Stimulated activated memory B cell treated with anti-CD40 and anti-IgM and Interleukin-4, amounts not matched to agents 10 μg/mL and 1 μg/mL and 100 μg/mL, for 72 hours (primary cell): ENCODE measurements around the gene GLDC.
"Not testable (repeated sequence)": the region's sequence is repeated elsewhere in the genome, so short reads cannot be mapped to it uniquely, and the experiment has no call there.

ENCODE experiments used
- ATAC-seq: fragments of 150-1000 bp; cut with Tn5 transposase; 2 replicates; pipeline ENCODE4 v1.10.0; 2021
- H3K27ac Mint-ChIP-seq: one replicate; pipeline ENCODE4 v1.8.0; 2022; ENCODE audit warnings: mild to moderate bottlenecking, mixed read lengths
- H3K27me3 Mint-ChIP-seq: one replicate; pipeline ENCODE4 v1.8.0; 2022; ENCODE audit warnings: mixed read lengths
- H3K36me3 Mint-ChIP-seq: one replicate; pipeline ENCODE4 v1.8.0; 2022; ENCODE audit warnings: mixed read lengths
- H3K4me1 Mint-ChIP-seq: one replicate; pipeline ENCODE4 v1.8.0; 2022; ENCODE audit warnings: mixed read lengths
- H3K4me3 Mint-ChIP-seq: one replicate; pipeline ENCODE4 v1.8.0; 2022; ENCODE audit warnings: mild to moderate bottlenecking, moderate library complexity, mixed read lengths
- H3K9me3 Mint-ChIP-seq: one replicate; pipeline ENCODE4 v1.8.0; 2022; ENCODE audit warnings: mixed read lengths

GLDC gene

GRCh38 chr9:6672118-6672517, 26.6 kb upstream of the GLDC start:
- Mint-ChIP-seq H3K4me3 (no peak overlapping the region), H3K27me3 (no peaks in the 10 kb centered on the region), H3K27ac (no peak overlapping the region), H3K9me3 (no peaks in the 10 kb centered on the region), H3K4me1 (no peaks in the 10 kb centered on the region), H3K36me3 (no peaks in the 10 kb centered on the region)
- no peak for ATAC-seq

- Mint-ChIP-seq H3K36me3 (no peaks in the 10 kb centered on the region), H3K4me1 (no peaks in the 10 kb centered on the region), H3K4me3 (no peak overlapping the region), H3K27ac (no peak overlapping the region), H3K9me3 (no peaks in the 10 kb centered on the region), H3K27me3 (no peaks in the 10 kb centered on the region)
- ATAC-seq = no peak
Observed at GRCh38 chr9:6671416-6671815, 25.9 kb upstream of the GLDC start.

GRCh38 chr9:6669881-6670280, 24.4 kb upstream of the GLDC start:
- Mint-ChIP-seq H3K27me3 (no peaks in the 10 kb centered on the region), H3K4me3 (no peak overlapping the region), H3K4me1 (no peaks in the 10 kb centered on the region), H3K9me3 (no peaks in the 10 kb centered on the region), H3K36me3 (no peaks in the 10 kb centered on the region), H3K27ac (no peak overlapping the region)
- ATAC-seq = no peak

- Mint-ChIP-seq H3K4me1 (no peaks in the 10 kb centered on the region), H3K36me3 (no peaks in the 10 kb centered on the region), H3K9me3 (no peaks in the 10 kb centered on the region), H3K27me3 (no peaks in the 10 kb centered on the region), H3K27ac (no peak overlapping the region), H3K4me3 (no peak overlapping the region)
- no peak for ATAC-seq
Observed at GRCh38 chr9:6667633-6668280, 22.2 kb upstream of the GLDC start.

GRCh38 chr9:6667080-6667479, 21.6 kb upstream of the GLDC start:
- ATAC-seq = no peak
- H3K4me1 Mint-ChIP-seq = no peaks in the 10 kb centered on the region

GRCh38 chr9:6665628-6666027, 20.1 kb upstream of the GLDC start:
- Mint-ChIP-seq H3K9me3 (no peaks in the 10 kb centered on the region), H3K27ac (no peak overlapping the region), H3K4me3 (no peak overlapping the region), H3K27me3 (no peaks in the 10 kb centered on the region), H3K36me3 (no peaks in the 10 kb centered on the region), H3K4me1 (no peaks in the 10 kb centered on the region)
- no peak for ATAC-seq

More at GRCh38 chr9:6667080-6667479, 21.6 kb upstream of the GLDC start:
- Mint-ChIP-seq H3K4me3 (no peak overlapping the region), H3K9me3 (no peaks in the 10 kb centered on the region), H3K27me3 (no peaks in the 10 kb centered on the region), H3K27ac (no peak overlapping the region), H3K36me3 (no peaks in the 10 kb centered on the region)

GRCh38 chr9:6664204-6664680, 18.7 kb upstream of the GLDC start:
- ATAC-seq = no peak
- no peaks in the 10 kb centered on the region for H3K9me3 Mint-ChIP-seq
- no peaks in the 10 kb centered on the region for H3K4me1 Mint-ChIP-seq
- no peaks in the 10 kb centered on the region for H3K36me3 Mint-ChIP-seq
- H3K4me3 Mint-ChIP-seq = no peak overlapping the region
- no peaks in the 10 kb centered on the region for H3K27me3 Mint-ChIP-seq
- no peak overlapping the region for H3K27ac Mint-ChIP-seq

GRCh38 chr9:6660512-6660911, 15.0 kb upstream of the GLDC start:
- H3K27ac Mint-ChIP-seq = no peak overlapping the region
- H3K9me3 Mint-ChIP-seq = no peaks in the 10 kb centered on the region

GRCh38 chr9:6658628-6659353, 13.3 kb upstream of the GLDC start:
- Mint-ChIP-seq H3K27ac (no peak overlapping the region), H3K4me1 (peaks cover 13% of the 10 kb centered on the region), H3K9me3 (no peaks in the 10 kb centered on the region), H3K36me3 (no peaks in the 10 kb centered on the region), H3K27me3 (peaks cover 10% of the 10 kb centered on the region), H3K4me3 (no peak overlapping the region)
- ATAC-seq = no peak

More at GRCh38 chr9:6660512-6660911, 15.0 kb upstream of the GLDC start:
- peaks cover 10% of the 10 kb centered on the region for H3K27me3 Mint-ChIP-seq
- ATAC-seq = no peak
- no peak overlapping the region for H3K4me3 Mint-ChIP-seq
- no peaks in the 10 kb centered on the region for H3K36me3 Mint-ChIP-seq
- peaks cover 1% of the 10 kb centered on the region for H3K4me1 Mint-ChIP-seq

- Mint-ChIP-seq H3K4me3 (no peak overlapping the region), H3K36me3 (no peaks in the 10 kb centered on the region), H3K27ac (no peak overlapping the region), H3K27me3 (peaks cover 10% of the 10 kb centered on the region), H3K4me1 (peaks cover 13% of the 10 kb centered on the region), H3K9me3 (no peaks in the 10 kb centered on the region)
- ATAC-seq = no peak
Observed at GRCh38 chr9:6656614-6657300, 11.2 kb upstream of the GLDC start.

- Mint-ChIP-seq H3K36me3 (no peaks in the 10 kb centered on the region), H3K9me3 (no peaks in the 10 kb centered on the region), H3K27ac (peak overlapping the region; percentile 57), H3K4me3 (peak overlapping the region; percentile 56), H3K27me3 (peaks cover 10% of the 10 kb centered on the region), H3K4me1 (peaks cover 13% of the 10 kb centered on the region)
- ATAC-seq = peak; percentile 86
Observed at GRCh38 chr9:6655036-6655435, 9.5 kb upstream of the GLDC start.

GRCh38 chr9:6646293-6646636, 736 bp upstream of the GLDC start:
- Mint-ChIP-seq H3K36me3 (no peaks in the 10 kb centered on the region), H3K27me3 (peaks cover 56% of the 10 kb centered on the region), H3K27ac (peak overlapping the region; percentile 22), H3K4me3 (peak overlapping the region; percentile 80), H3K4me1 (peaks cover 28% of the 10 kb centered on the region), H3K9me3 (no peaks in the 10 kb centered on the region)
- peak; percentile 69 for ATAC-seq

- Mint-ChIP-seq H3K27ac (peak overlapping the region; percentile 22), H3K4me3 (peak overlapping the region; percentile 78), H3K4me1 (peaks cover 30% of the 10 kb centered on the region), H3K27me3 (peaks cover 61% of the 10 kb centered on the region)
- H3K9me3 Mint-ChIP-seq, H3K36me3 Mint-ChIP-seq: not testable (repeated sequence)
- peak; percentile 65 for ATAC-seq
Observed at GRCh38 chr9:6645105-6645354, 499 bp downstream of the GLDC start.

GRCh38 chr9:6644346-6645104, 1.0 kb downstream of the GLDC start:
- peak overlapping the region; percentile 78 for H3K4me3 Mint-ChIP-seq
- peaks cover 34% of the 10 kb centered on the region for H3K4me1 Mint-ChIP-seq
- no peak overlapping the region for H3K27ac Mint-ChIP-seq
- H3K27me3 Mint-ChIP-seq = peaks cover 61% of the 10 kb centered on the region
- no peaks in the 10 kb centered on the region for H3K36me3 Mint-ChIP-seq
- no peaks in the 10 kb centered on the region for H3K9me3 Mint-ChIP-seq
- ATAC-seq = no peak

- H3K4me1 Mint-ChIP-seq = peaks cover 36% of the 10 kb centered on the region
- H3K27ac Mint-ChIP-seq = no peak overlapping the region
- H3K27me3 Mint-ChIP-seq = peaks cover 55% of the 10 kb centered on the region
- no peaks in the 10 kb centered on the region for H3K9me3 Mint-ChIP-seq
- H3K4me3 Mint-ChIP-seq = no peak overlapping the region
- no peaks in the 10 kb centered on the region for H3K36me3 Mint-ChIP-seq
- ATAC-seq = no peak
Observed at GRCh38 chr9:6641961-6642360, 3.6 kb downstream of the GLDC start.
